GM21737 (cell line): Measurements from ENCODE around the gene CYB561D2.
A peak's percentile ranks its signal among the peaks of the same experiment; 100 is the strongest.

Source experiments
- ATAC-seq: cut with Tn5 transposase; IDR thresholded peaks from one replicate; pipeline ENCODE4 v1.9.1; 2021; ENCODE audit warnings: mild to moderate bottlenecking, moderate library complexity; ENCODE audit not compliant: unreplicated experiment

CYB561D2 gene

DNA sequence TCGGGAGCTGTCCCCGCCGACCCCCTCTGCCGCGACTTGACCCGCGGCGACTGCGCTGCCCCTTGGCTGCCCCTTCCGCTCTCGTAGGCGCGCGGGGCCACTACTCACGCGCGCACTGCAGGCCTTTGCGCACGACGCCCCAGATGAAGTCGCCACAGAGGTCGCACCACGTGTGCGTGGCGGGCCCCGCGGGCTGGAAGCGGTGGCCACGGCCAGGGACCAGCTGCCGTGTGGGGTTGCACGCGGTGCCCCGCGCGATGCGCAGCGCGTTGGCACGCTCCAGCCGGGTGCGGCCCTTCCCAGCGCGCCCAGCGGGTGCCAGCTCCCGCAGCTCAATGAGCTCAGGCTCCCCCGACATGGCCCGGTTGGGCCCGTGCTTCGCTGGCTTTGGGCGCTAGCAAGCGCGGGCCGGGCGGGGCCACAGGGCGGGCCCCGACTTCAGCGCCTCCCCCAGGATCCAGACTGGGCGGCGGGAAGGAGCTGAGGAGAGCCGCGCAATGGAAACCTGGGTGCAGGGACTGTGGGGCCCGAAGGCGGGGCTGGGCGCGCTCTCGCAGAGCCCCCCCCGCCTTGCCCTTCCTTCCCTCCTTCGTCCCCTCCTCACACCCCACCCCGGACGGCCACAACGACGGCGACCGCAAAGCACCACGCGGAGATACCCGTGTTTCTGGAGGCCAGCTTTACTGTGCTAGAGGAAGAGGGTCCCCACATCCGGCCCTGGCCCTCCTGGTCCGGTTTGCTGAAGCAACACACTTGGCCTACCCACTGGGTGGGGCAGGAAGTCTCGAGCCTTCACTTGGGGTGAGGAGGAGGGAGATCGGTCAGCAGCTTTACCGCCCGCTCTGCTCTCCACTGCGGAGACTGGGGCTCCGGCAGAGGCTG, 10.0 kb upstream of the CYB561D2 start, which contains the start of gene RASSF1:
RASSF1 (minus strand) TSS at position 389 of the 882 bp plus-strand sequence; CDS start at position 358, 31 bp downstream.
- ATAC-seq = no peak

DNA sequence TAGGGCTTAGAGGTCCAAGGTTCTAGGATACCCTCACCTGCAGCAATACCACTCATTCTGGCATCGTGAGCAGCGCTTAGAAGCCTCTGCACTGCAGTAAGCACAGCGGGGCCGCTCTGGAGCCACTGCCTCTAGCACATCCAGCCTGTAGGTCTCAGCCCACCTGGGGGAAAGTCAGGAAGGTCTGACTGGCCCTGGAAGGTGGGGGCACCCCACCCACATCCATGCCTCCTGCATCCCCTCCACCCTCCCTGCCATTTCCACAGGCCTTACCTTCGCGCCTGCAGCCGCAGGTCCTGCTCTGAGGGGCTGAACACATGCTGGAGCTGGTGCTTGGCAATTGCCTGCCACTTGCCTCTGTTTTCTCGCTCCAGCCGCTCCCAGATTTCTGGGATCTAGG, 9.1 kb upstream of the CYB561D2 start:
- no peak for ATAC-seq

DNA sequence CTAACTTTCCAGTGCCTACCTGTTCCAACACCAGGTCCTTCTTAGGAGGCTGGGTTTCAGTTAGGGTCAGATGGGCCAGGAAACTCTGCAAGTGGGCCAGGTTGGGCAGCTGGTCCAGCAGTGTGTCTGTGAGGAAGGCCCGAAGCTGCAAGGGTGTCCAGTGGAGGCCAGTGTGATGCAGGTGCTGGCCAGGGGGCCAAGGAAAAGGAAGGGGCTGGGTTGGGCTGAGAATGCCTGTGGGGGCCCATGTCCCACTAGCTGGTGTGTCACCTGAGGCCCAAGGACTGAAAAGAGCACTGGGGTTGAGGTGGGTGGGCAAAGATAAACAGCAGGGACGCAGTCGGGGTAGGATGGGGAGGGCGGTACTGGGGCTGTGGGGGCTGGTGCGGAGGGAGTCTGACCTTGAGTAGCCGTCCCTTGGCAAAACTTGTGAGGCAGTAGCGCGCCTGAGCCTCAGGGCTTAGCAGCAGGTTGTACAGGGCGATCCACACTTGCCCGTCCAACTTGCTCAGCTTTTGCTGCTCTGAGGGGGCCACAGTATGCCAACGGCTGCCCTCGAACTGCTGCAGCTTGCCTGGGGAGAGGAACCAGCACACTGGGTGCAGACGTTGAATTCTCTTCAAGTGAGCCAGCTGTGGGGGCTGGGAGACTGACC, 8.5 kb upstream of the CYB561D2 start:
- ATAC-seq = no peak

DNA sequence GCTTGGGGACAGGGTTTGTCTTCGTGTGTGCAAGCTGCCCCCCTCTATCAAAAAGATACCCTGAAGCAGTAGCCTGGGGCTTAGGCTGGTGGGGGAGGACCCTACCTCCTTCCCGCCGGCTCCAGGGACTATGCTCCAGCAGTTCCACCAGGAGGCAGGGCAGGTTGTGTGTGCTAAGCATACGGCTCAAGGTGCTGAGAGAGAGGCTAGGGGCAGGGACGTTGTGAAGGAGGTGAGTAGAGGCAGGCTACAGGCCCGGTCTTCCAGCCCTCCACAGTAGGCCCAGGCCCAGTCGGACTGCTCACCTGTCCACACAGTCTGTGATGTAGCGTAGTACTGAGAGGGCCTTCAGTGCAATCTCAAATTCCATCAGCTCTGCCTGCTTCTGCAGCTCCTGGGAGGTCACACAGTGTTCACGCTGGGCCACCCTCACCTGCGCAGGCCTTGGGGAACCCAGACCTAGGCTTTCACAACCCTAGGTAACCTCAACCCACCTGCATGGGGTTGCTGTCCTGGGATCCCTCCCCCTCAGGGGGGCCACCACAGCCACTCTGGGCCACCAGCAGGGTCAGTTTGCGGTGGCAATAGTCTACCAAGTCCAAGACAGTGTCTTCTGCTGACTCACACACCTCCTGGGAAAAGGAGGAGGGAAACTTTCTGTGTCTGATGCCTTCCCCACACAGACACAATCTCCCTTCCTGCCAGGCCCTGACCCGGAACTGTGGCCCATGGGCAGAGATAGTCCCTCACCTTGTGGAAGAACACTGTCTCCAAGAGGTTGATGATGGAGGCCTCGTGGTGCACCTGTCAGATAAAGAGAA, 7.6 kb upstream of the CYB561D2 start:
- ATAC-seq = no peak

DNA sequence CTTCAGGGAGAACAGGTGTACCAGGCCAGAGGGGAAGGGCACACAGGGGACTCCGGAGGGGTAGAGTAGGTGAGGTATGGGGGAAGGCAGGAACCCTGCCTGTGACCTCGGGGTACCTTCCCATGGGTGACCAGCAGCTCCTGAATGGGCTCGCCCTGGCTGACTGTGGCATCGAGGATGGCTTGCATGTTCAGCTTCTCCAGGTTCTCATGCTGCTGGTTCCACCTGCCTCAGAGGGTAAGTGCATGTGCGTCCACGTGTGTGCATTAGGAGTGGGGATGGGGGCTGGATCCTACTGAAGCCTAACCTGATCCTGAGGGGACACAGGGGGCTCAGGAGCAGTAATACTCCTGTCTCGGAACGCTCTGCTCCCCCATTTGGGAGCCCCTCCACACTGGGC, 5.7 kb upstream of the CYB561D2 start:
- ATAC-seq = no peak

DNA sequence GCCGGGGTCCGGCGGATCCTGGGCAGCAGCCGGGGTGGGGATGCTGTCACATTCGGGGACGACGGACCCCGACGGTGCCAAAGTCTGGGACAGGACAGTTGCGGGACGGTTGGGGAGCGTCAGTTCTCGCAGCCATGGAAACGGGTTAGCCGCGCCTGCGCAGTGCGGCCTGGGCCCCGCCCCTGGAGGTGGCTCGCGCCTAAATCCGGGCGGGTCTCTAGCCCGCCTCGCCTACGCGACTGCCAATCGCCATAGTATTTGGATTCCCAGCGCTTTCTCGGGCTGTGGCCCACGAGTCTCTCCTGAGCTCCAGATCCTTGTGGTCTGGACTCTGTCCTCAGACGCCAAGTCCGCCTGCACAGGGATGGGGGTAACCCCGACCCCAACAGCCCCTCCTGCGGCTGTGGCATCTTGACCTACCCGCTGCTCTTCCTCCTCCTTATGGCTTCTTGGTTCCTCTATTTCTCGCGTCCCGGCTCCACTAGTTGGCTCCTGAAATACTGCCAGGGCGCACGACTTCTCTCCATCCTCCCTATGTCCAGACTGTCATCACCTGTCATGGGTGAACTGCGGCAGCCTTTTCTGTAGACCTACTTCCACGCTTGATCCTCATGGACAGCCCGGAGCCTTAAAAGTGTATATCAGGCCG, 5.0 kb upstream of the CYB561D2 start, which contains the start of gene ZMYND10:
ZMYND10 (minus strand) TSS at position 147 of the 649 bp plus-strand sequence. CDS start 153 bp downstream, outside the sequence.
- ATAC-seq = no peak

DNA sequence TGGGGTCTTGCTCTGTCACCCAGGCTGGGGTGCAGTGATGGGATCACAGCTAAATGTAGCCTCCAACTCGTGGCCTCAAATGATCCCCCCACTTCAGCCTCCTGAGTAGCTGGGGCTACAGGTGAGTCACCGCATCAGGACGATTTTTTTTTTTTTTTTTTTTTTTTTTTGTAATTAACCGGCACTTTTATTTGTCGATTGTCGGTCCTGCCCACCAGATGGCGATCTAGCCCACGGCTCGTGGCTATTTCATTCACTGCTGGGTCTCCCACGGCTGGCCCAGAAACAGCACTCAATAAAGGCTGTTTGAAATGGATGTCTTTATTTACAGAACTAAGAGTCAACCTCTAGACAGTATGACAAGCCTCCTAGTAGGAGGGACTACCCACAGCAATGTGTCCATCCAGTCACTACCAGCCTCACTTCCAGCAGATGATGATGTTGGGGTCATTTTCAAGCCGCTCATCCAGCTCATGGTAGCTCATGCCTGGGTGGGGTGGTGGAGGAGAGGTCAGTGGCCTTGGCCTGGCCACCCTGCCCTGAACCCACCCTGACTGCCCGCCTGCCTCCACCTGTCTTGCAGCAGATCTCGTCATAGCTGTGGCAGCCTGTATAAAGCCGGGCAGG, 3.4 kb upstream of the CYB561D2 start:
- no peak for ATAC-seq

DNA sequence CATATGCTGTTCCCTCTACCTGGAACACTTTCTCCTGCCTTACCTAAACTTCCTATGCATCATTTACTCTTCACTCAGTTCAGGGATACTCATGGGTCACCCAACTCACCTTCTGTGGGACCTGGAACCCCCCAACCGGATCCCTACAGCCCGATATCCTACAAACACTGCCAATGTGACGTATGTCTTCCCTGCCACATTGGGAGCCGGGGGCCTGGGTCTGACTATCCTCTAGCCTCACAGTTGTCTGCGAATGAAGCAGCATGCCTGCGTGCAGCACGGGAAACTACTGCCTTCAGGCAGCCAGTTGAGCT, 492 bp upstream of the CYB561D2 start:
- ATAC-seq = no peak

DNA sequence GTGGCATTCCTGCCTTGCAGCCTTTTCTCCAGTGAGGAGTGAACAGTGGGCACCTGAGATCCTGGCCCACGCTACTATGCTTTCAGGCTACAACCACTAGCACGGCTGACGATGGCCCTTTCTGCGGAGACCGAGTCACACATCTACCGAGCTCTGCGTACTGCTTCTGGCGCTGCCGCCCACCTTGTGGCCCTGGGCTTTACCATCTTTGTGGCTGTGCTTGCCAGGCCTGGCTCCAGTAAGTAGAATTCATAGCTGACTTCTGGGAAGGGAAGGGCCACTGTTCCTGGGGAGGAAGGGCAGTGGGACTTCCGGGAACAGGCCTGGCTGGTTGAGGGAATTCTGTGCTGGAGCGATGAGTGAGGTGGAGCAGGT, 648 bp downstream of the CYB561D2 start:
- no peak for ATAC-seq

DNA sequence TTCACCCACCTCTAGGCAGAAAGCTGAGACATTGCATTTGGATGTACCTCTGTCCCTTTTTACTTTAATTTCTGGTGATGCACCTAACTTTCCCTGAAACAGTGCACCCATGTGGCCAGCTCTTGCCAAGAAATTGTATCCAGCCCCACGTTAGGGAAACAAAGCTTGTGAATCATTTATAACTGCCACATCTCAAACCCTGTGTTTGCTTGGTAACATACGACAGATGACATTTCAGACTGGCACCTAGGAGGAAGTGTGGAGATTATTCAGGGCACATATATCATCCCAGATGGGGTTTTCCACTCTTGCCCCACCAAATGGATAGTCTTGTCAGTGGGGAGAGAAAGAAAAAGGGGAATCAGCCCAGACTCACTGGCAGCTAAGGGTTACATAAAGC, 2.1 kb downstream of the CYB561D2 start:
- no peak for ATAC-seq

DNA sequence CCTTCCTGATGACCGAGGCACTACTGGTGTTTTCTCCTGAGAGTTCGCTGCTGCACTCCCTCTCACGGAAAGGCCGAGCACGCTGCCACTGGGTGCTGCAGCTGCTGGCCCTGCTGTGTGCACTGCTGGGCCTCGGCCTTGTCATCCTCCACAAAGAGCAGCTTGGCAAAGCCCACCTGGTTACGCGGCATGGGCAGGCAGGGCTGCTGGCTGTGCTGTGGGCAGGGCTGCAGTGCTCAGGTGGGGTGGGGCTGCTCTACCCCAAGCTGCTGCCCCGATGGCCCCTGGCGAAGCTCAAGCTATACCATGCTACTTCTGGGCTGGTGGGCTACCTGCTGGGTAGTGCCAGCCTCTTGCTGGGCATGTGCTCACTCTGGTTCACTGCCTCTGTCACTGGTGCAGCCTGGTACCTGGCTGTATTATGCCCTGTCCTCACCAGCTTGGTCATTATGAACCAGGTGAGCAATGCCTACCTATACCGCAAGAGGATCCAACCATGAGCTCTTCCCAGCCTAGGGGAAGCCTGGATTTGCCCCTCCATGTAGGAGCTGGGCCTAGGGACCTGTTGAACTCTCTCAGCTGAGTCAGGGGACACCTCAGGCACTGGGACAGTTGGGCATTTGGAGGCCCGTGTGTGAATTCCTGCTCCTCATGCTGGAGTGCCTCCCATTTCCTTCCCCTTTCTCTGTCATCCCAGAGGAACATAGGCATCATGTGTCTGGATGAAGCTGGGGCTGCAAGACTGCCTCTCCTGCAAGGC, 2.8 kb downstream of the CYB561D2 start:
- ATAC-seq = no peak

DNA sequence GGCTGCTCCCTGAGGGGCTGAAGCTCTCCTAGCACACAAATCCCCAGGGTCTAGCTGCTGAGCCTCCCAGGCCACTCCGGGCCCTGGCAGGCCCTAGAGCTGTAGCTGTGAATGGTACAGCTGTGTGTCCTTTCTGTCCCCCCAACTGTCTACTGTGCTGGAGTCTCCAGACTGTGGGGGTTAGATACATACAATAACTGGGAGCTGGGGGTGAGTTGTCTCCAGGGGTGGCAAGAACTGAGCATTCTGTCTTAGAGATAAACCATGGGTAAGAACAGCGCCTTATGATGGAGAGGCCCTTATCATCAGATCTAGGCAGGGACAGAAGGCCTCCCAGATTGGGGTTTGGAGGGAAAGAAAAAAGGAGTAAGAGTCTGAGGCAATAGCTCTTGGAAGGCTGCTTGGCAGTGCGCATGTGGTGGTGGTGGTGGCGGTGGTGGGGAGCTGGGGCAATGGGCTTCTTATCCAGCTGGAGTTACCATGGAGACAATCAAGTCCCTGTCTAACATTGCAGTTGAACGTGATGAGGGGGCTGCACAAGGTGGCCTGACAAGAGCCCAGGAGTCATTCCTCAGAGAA, 3.6 kb downstream of the CYB561D2 start:
- no peak for ATAC-seq

DNA sequence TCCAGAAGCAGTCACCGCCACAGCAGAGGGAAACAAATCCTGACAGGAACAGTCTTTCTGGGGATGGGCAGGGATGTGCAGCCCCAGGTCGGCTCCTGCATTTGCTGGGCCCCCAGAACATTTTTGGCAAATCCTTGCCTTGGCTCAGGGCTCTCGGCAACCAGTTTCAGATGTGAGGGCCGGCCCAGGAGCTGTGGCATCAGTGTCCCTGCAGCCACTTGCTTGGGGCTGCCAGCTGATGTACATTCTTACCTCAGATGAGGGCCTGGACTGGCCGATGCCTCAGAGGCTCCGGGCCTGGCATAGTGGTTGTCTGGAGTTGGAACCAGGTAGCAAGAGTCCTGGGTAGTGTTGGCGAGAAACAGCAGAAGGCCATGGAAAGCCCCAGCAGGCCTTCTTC, 4.2 kb downstream of the CYB561D2 start:
- ATAC-seq = no peak

DNA sequence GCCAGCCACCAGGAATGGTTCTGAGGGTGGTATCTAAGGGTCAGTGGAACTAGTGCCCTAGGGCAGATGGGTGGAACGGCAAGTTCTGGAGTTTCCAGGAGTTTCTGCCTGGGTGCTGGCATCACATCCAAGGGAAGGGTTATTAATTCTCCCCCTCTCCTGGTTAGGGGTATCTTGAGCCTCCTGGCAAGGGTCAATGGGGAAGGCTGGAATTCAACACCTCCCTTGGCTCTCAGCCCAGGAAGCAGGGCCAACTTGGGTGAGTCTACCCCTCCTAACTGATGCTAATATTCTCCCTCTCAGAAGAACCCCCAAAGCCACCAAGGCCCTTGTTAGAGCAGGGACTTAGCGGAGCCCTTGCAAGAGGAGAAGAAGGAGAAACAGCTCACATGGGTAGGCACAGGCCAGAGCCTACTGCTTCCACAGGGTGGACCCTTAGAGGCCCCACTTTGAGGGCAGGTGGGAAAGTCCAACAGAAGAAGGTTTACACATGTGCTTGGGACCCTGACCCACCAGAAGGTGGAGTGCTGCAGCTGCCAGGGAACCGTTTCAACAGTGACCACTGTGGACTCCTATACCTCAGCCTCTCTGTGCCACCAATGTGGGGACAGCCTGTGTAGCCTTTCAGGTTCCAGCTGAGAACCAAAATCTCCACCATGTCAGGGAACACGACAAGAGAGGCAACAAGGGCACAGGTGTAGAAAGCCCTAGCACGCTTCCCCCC, 5.3 kb downstream of the CYB561D2 start:
- no peak for ATAC-seq

DNA sequence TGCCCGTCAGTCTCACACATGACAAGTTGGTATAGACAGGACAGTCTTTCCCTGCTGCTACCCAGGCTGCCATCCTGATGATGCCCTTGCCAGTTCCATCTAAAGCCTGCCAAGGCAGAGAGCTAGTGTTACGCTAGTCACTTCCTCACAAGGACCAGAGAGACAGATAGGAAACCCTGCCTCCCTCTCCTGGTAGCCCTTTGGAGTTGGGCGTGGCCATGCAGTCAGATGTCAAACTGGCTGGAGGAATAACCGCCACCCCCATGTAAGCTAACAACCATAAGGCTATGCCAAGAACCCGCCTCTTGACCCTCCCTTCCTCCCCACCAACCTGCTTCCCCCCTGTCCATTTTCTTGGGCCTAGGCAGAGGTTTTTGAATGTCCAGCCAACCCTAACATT, 5.9 kb downstream of the CYB561D2 start:
- no peak for ATAC-seq

DNA sequence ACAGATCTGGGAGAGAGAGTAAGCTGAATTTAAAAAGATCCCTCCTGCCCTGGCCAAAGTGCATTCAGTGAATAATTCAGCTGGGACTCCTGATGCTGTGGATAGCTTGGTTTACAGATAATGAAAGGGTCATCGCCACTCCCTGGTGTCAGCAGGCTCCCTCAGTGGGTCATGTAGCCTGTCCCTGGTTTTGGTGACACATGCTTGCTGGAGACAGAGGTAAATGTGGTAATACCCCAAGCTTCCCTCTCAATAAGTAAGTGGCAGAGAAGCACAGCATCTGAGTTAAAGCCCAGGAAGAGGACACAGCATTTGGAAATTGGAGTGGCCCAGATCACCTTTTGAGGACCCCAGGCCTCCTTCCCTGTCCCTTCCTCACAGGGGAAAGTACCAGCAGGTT, 6.8 kb downstream of the CYB561D2 start:
- no peak for ATAC-seq

DNA sequence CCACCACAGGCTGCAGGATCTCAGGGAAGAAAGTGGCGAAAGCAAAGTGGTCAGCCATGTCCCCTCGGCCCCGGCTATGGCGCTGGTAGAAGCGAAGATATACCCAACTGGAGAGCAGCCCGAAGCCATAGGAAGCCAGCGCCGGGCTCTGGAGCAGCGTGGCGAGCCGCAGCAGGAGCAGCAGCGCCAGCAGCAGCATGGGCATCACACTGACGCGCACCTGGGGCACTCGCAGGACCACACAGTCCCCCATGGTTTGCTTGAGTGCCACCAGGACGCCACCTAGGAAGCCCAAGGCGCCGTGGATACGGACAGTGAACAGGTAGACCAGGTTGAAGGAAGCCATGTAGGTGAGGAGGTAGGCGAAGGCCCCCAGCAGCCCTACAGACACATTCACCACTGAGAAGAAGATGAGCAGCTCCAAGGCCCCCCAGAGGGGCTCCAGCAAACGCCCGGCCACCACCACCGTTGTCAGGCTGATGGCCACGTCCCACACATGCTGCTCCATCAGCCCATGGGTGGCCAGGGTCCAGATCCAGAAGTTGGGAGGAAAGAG, 7.8 kb downstream of the CYB561D2 start:
- ATAC-seq = no peak

DNA sequence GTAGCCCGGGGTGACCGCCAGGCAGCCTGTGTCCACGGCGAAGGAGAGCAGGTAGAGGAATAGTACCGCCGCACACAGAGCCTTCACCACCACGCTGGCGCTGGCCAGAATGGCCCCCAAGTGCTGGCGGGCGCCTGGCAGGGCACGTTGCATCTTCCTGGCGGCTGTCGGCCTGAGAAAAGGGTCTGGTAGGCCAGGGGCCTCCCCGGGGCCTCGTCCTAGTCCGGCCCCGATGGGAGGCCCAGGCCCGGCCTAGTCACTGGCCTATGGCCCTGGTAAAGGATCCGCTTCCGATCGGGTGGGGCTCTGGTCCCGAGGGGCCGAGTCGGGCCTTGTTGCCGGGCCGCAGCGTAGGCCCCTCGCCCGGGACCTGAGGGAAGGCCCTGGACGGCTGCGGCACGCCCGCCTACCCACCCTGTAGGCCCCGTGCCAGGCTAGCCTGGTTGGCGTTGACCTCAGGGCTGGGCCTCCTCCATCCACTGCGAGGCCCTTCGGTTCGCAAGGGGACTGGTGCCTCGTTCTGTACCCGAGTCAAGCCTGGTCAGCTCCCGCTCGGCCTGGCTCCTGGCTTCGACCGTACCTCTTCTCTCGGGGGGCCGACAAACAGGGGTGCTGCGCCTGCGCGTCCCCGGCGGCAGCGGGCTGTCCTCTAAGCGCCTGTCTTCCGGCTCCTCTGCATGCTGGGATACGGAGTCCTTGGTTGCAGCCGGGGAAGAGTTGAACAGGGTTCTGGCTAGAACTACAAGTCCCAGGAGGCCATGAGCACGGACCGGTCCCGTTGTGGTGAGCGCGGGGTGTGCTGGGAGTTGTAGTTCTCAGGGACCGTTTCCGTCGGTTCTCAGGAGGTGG, 8.5 kb downstream of the CYB561D2 start, which contains the start of gene TMEM115:
TMEM115 (minus strand) TSS at position 611 of the 849 bp plus-strand sequence; CDS start at position 153, 458 bp downstream.
- peak; percentile 95 for ATAC-seq
